ENCODE data around the gene TGM2. TPM values are rescaled to one million over a fixed set of nuclear protein-coding genes. Genes with fewer than 3 reads are reported as not detected.

Gene TGM2
- total and polyA plus RNA-seq, 10 donors: 9.3 to 167 (median 69.8) TPM

- intact Hi-C loops (cut with DNase I; ENCODE audit: low total_unique reads): no loop called here
- no peaks in the 10 kb centered on the region for H3K36me3 ChIP-seq
- no peaks in the 10 kb centered on the region for H3K27me3 ChIP-seq (replicated peaks in 1 of 7)
- no peaks in the 10 kb centered on the region for H3K9me3 ChIP-seq
- H3K4me3 ChIP-seq: no peak overlapping the region
- TF ChIP-seq CTCF (IDR thresholded peaks at IDR 0.05 in 8 of 11, conservative IDR thresholded peaks at IDR 0.05 in 3 of 11) (no peak), POLR2AphosphoS5 (IDR thresholded peaks at IDR 0.05) (no peak), POLR2A (IDR thresholded peaks at IDR 0.05) (no peak)
- no peak overlapping the region for H3K27ac ChIP-seq
- WGBS, 5 donors: 51 to 71% (median 61%) methylated on average over 2 of the region's 2 CpGs
- no peak for DNase-seq
- peaks cover 0 to 9% (median 0%) of the 10 kb centered on the region in 6 donors for H3K4me1 ChIP-seq
These were observed 42.6 kb upstream of the TGM2 start for GRCh38 chr20:38207621-38208020.

DNA sequence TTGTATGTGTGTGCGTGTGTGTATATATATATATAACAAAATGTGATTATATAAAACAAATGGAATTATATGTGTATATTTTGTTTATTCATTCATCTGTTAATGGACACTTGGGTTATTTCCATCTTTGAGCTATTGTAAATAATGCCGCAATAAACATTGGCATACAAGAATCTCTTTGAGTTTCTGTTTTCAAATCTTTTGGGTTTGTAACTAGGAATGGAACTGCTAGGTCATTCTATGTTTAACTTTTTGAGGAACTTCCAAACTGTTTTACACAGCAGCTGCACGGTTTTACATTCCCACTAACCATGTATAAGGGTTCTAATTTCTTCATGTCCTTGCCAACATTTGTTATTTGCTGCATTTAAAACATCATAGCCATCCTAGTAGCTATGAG is 39.9 kb upstream of the TGM2 start:
- intact Hi-C loops (cut with DNase I; ENCODE audit: low total_unique reads): no loop called here
- WGBS, 5 donors: 57 to 72% (median 66%) methylated on average over 3 of the region's 3 CpGs
- no peaks in the 10 kb centered on the region for H3K4me1 ChIP-seq
- no peaks in the 10 kb centered on the region for H3K9me3 ChIP-seq
- no peak overlapping the region for H3K27ac ChIP-seq
- H3K27me3 ChIP-seq (replicated peaks in 1 of 7): no peaks in the 10 kb centered on the region
- no peaks in the 10 kb centered on the region for H3K36me3 ChIP-seq
- no peak for TF ChIP-seq POLR2A (IDR thresholded peaks at IDR 0.05)
- TF ChIP-seq CTCF (IDR thresholded peaks at IDR 0.05 in 8 of 11, conservative IDR thresholded peaks at IDR 0.05 in 3 of 11): no peak
- TF ChIP-seq POLR2AphosphoS5 (IDR thresholded peaks at IDR 0.05): no peak
- no peak for DNase-seq
- H3K4me3 ChIP-seq: no peak overlapping the region

DNA sequence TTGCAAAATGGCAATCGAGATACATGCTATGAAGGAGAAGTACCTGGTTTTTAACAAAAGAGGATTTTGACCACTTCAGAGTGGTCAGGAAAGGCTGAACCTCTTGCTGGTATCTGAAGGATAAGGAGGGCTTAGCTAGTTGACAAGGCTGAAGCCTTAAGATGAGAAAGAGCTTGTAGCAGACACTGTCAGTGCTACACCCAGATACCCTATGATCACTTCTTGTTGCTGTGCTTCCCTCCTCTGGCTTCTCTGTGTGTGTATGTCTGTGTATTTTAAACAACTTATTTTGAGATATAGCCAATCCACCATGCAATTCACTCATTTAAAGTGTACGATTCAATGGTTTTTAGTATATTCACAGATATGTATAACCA is 38.9 kb upstream of the TGM2 start:
- TF ChIP-seq POLR2A (IDR thresholded peaks at IDR 0.05) (no peak), CTCF (IDR thresholded peaks at IDR 0.05 in 8 of 11, conservative IDR thresholded peaks at IDR 0.05 in 3 of 11) (no peak), POLR2AphosphoS5 (IDR thresholded peaks at IDR 0.05) (no peak)
- Histone ChIP-seq H3K36me3 (no peaks in the 10 kb centered on the region), H3K27me3 (replicated peaks in 1 of 7) (no peaks in the 10 kb centered on the region), H3K27ac (no peak overlapping the region), H3K4me1 (no peaks in the 10 kb centered on the region), H3K4me3 (no peak overlapping the region), H3K9me3 (no peaks in the 10 kb centered on the region)
- no peak for DNase-seq
- intact Hi-C loops (cut with DNase I; ENCODE audit: low total_unique reads): no loop called here
- 77 to 87% (median 77%) methylated on average over 2 of the region's 2 CpGs for WGBS, 5 donors

DNA sequence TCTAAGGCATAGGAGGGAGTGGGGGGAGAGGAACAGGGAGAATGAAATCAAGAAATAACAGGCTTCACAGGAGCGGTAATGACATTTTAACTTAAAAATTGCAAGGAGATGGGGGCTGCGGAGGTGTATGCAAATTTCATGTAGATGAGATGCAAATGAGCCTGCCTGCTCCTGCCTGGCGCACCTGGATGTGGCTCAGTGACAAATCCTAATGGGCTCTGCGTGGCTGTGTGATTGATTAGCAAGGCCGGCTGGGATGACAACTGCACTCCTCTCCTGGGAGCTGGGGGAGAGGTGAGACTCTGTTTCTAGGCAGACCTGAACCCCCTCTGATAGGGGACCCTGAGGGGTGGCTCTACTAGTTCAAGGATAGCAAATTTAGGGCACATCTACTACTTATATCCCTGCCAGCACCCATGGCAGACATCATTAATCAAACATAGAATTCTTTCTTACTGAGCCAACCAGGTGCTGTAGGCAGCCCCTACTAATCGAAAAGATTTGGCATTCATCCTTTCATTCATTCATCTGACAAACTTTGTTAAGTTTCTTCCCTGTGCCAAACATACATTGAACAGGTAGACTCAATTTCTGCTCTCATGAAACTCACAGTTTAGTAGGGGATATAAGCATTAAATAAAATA is 38.4 kb upstream of the TGM2 start:
- no peaks in the 10 kb centered on the region for H3K36me3 ChIP-seq
- TF ChIP-seq CTCF (IDR thresholded peaks at IDR 0.05 in 8 of 11, conservative IDR thresholded peaks at IDR 0.05 in 3 of 11) (no peak), POLR2A (IDR thresholded peaks at IDR 0.05) (no peak), POLR2AphosphoS5 (IDR thresholded peaks at IDR 0.05) (no peak)
- no peak overlapping the region for H3K27ac ChIP-seq
- no peaks in the 10 kb centered on the region for H3K27me3 ChIP-seq (replicated peaks in 1 of 7)
- 83 to 94% (median 92%) methylated on average over 6 of the region's 6 CpGs for WGBS, 5 donors
- no peaks in the 10 kb centered on the region for H3K9me3 ChIP-seq
- peak; percentile 32 for DNase-seq
- peaks cover 0 to under 1% (median 0%) of the 10 kb centered on the region in 6 donors for H3K4me1 ChIP-seq
- intact Hi-C loops (cut with DNase I; ENCODE audit: low total_unique reads): no loop called here
- H3K4me3 ChIP-seq: no peak overlapping the region

Measured in spleen (tissue), 11 donors.